Uterus (tissue), 2 donors: ENCODE data around the gene MAP1B.

Experiments used
- CTCF ChIP-seq, 4 experiments: fragments of 200-600 bp in 2 of 4; fragments of 450-650 bp in 2 of 4; sonication (generic) in 2 of 4; IDR thresholded peaks; one replicate each; pipeline ENCODE4 v1.5.1; 2016 to 2019; ENCODE audit warnings: antibody characterized with exemption in 4 of 4, mild to moderate bottlenecking in 2 of 4, moderate library complexity in 1 of 4
- POLR2A ChIP-seq, 2 donors: fragments of 450-650 bp; IDR thresholded peaks; one replicate each; pipeline ENCODE4 v1.6.1; 2016; ENCODE audit warnings: antibody characterized with exemption in 2 of 2, mild to moderate bottlenecking in 1 of 2, moderate library complexity in 1 of 2

GRCh38 chr5:72093217-72093616 is 14.1 kb upstream of the MAP1B start:
- TF ChIP-seq CTCF (IDR thresholded peaks at IDR 0.05) (no peak), POLR2A (IDR thresholded peaks at IDR 0.05) (no peak)
